SU-DHL-6 (cell line): ENCODE data around the gene ARHGAP21.

Experiments used
- CTCF ChIP-seq: fragments of 200-600 bp; sonication (generic); IDR thresholded peaks from one replicate; pipeline ENCODE4 v1.5.1; 2017; ENCODE audit warnings: antibody characterized with exemption, mild to moderate bottlenecking, low read length, moderate library complexity; ENCODE audit not compliant: insufficient read depth, poor library complexity, severe bottlenecking
- EZH2phosphoT487 ChIP-seq: fragments of 200-600 bp; sonication (generic), shearing (Covaris generic); conservative IDR thresholded peaks from 2 replicates; pipeline ENCODE4 v1.6.1; 2018; ENCODE audit warnings: mild to moderate bottlenecking, antibody characterized with exemption, low read length, moderate library complexity, mixed read lengths

DNA sequence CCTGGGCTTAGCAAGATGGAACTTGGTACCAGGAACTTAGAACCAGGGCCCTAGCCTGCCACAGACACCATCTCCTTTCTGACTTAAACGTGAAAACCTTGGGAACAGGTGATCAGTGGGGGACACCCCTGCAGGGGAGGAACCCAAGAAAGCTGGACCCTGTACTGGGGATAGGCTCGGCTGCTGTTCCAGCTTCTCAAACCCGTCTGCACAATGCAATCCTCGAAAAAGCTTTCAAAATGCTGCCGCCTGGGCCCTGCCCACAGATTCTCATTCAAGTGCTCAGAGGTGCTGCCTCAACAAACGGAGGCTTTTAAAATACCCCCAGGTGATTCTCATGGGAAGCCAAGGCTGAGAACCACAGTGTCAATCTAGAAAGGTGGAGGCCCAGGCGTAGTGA, 169.7 kb downstream of the ARHGAP21 start:
- TF ChIP-seq CTCF: no peak
- TF ChIP-seq EZH2phosphoT487: no peak
